BLaER1 (cell line): Measurements from ENCODE around the gene ARAP1.
A peak's percentile ranks its signal among the peaks of the same experiment; 100 is the strongest.

ENCODE experiments used
- H3K27ac ChIP-seq: shearing (Covaris generic); formaldehyde crosslinking; 2 replicates; pipeline ENCODE4 v1.8.1; 2022
- H3K27me3 ChIP-seq: shearing (Covaris generic); formaldehyde crosslinking; 2 replicates; pipeline ENCODE4 v1.8.1; 2022
- H3K36me3 ChIP-seq: shearing (Covaris generic); formaldehyde crosslinking; 2 replicates; pipeline ENCODE4 v1.8.1; 2022
- H3K4me1 ChIP-seq: shearing (Covaris generic); formaldehyde crosslinking; 2 replicates; pipeline ENCODE4 v1.8.1; 2022
- H3K4me2 ChIP-seq: shearing (Covaris generic); formaldehyde crosslinking; 2 replicates; pipeline ENCODE4 v1.8.1; 2022
- H3K4me3 ChIP-seq: shearing (Covaris generic); formaldehyde crosslinking; 2 replicates; pipeline ENCODE4 v1.8.1; 2022
- H3K9ac ChIP-seq: shearing (Covaris generic); formaldehyde crosslinking; 2 replicates; pipeline ENCODE4 v1.8.1; 2022
- H3K9me3 ChIP-seq: shearing (Covaris generic); formaldehyde crosslinking; 2 replicates; pipeline ENCODE4 v1.8.1; 2022
- H4K20me1 ChIP-seq: shearing (Covaris generic); formaldehyde crosslinking; 2 replicates; pipeline ENCODE4 v1.8.1; 2022
- Cebpa-rat ChIP-seq: shearing (Covaris generic); IDR thresholded peaks from 2 replicates; pipeline ENCODE4 v1.8.1; 2022

ARAP1 gene

DNA sequence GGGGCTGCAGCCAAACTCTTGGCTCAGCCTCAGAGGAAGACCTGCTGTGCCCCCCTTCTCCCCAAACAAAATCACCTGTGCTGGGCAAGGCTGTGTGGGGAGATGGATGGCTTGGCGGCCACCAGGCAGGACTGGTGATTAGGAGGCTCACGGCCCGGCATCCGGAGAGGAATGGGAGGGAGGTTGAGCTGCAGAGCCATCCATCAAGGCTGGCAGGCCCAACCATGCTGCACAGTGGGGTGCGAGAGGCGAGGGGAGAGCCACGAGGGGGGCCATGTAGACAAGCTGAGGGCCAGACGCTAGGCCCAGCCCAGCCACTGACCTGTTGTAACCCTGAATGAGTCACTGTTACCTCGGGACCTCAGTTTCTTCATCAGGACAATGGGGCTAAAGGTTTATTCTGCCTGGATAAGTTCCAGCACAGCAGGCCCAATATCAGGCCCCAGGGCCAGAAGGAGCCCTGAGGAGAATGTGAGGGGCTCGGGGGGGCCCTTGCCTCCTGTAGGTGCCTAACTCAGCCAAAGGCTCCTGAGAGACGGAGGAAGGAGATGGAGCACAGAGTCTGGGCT, 96.2 kb downstream of the ARAP1 start:
- no peak for TF ChIP-seq Cebpa-rat
- no peaks in the 10 kb centered on the region for H3K27me3 ChIP-seq
- H3K4me1 ChIP-seq, result peaks cover 28% of the 10 kb centered on the region
- H3K36me3 ChIP-seq, result no peaks in the 10 kb centered on the region
- H3K9me3 ChIP-seq, result no peaks in the 10 kb centered on the region
- H3K9ac ChIP-seq, result no peak overlapping the region
- H4K20me1 ChIP-seq, result no peaks in the 10 kb centered on the region
- H3K4me3 ChIP-seq, result no peak overlapping the region
- no peak overlapping the region for H3K27ac ChIP-seq
- no peak overlapping the region for H3K4me2 ChIP-seq

DNA sequence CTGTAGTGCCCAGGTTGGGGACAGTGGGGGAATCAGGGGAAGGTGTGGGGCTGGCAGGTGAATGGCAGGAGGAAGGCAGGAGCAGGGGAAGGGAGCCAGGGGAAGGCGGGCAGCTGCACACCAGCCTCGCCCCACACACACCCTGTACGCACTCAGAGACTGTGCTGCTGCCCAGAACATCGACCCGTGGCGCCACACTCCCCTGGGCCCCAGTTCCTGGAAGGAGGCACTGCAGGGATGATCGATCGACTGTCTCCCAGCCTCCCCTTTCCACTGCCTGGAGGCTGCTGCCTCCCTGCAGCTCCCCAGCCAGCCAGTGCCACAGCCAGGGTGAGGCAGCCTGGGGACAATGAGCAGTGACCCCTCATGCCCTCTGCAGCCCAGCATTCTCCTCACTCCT, 97.2 kb downstream of the ARAP1 start:
- Histone ChIP-seq H3K27ac (no peak overlapping the region), H3K9me3 (no peaks in the 10 kb centered on the region), H3K4me1 (peaks cover 28% of the 10 kb centered on the region), H3K36me3 (no peaks in the 10 kb centered on the region), H3K4me3 (no peak overlapping the region), H3K4me2 (0 out of 2 replicates have a peak overlapping the region, but pooled peaks have one; percentile 66), H4K20me1 (no peaks in the 10 kb centered on the region), H3K27me3 (no peaks in the 10 kb centered on the region), H3K9ac (no peak overlapping the region)
- no peak for TF ChIP-seq Cebpa-rat

DNA sequence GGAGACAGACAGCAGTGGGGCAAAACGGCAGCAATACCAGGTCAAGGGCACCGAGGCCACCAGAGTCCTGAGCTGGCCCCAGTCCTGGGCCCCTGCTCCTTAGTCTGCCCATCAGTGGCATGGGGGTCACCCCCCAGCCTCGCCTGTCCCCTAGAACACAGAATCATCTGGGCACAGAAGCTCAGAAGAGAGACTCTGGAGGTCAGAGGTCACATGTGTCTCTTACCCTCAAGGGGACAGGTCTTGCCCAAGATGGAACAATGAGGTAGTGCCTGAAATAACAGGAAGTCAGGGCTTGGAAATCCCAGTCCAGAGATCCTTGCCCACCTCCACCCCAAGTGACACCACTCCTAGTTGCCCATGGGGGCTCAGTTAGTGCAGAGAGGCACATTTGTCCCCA, 98.6 kb downstream of the ARAP1 start:
- Histone ChIP-seq H3K4me3 (no peak overlapping the region), H3K9ac (no peak overlapping the region), H3K9me3 (no peaks in the 10 kb centered on the region), H3K4me2 (peak overlapping the region; percentile 66), H3K27me3 (no peaks in the 10 kb centered on the region), H3K4me1 (peaks cover 28% of the 10 kb centered on the region), H4K20me1 (no peaks in the 10 kb centered on the region), H3K36me3 (no peaks in the 10 kb centered on the region), H3K27ac (no peak overlapping the region)
- no peak for TF ChIP-seq Cebpa-rat

- H4K20me1 ChIP-seq, result no peaks in the 10 kb centered on the region
- no peaks in the 10 kb centered on the region for H3K36me3 ChIP-seq
- H3K4me3 ChIP-seq, result no peak overlapping the region
- H3K27me3 ChIP-seq, result no peaks in the 10 kb centered on the region
- H3K4me2 ChIP-seq, result peak overlapping the region; percentile 66
- H3K4me1 ChIP-seq, result peaks cover 28% of the 10 kb centered on the region
- H3K9ac ChIP-seq, result no peak overlapping the region
- H3K9me3 ChIP-seq, result no peaks in the 10 kb centered on the region
- no peak overlapping the region for H3K27ac ChIP-seq
- no peak for TF ChIP-seq Cebpa-rat
These were observed 99.2 kb downstream of the ARAP1 start for GRCh38 chr11:72652873-72653630.

DNA sequence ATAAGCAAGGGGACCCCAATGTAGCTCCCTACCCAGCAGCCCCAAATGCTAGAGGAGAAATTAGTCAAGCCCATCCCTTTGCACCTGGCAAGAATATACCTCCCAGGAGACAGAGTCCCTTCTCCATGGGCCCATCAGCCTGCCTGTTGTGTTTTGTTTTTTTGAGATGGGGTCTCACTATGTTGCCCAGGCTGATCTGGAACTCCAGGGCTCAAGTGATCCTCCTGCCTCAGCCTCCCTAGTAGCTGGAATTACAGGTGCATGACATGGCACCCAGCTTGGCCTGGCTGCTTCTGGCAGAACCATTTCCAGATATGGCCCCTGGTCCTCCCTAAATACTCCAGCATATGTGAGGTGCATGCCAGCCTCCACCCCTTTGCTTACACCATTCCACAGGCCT, 100.1 kb downstream of the ARAP1 start:
- no peak for TF ChIP-seq Cebpa-rat
- Histone ChIP-seq H3K4me2 (no peak overlapping the region), H3K9ac (no peak overlapping the region), H3K4me1 (peaks cover 23% of the 10 kb centered on the region), H3K36me3 (no peaks in the 10 kb centered on the region), H3K27me3 (no peaks in the 10 kb centered on the region), H3K9me3 (no peaks in the 10 kb centered on the region), H3K4me3 (no peak overlapping the region), H4K20me1 (no peaks in the 10 kb centered on the region), H3K27ac (no peak overlapping the region)

- H3K4me1 ChIP-seq, result peaks cover 16% of the 10 kb centered on the region
- H3K4me2 ChIP-seq, result no peak overlapping the region
- no peaks in the 10 kb centered on the region for H4K20me1 ChIP-seq
- no peak overlapping the region for H3K9ac ChIP-seq
- no peak overlapping the region for H3K4me3 ChIP-seq
- no peak for TF ChIP-seq Cebpa-rat
- no peaks in the 10 kb centered on the region for H3K27me3 ChIP-seq
- no peak overlapping the region for H3K27ac ChIP-seq
- H3K36me3 ChIP-seq, result no peaks in the 10 kb centered on the region
- no peaks in the 10 kb centered on the region for H3K9me3 ChIP-seq
These were observed 102.8 kb downstream of the ARAP1 start for GRCh38 chr11:72649215-72649976.

GRCh38 chr11:72648384-72649136, 103.6 kb downstream of the ARAP1 start:
- H3K9me3 ChIP-seq, result no peaks in the 10 kb centered on the region
- no peak overlapping the region for H3K27ac ChIP-seq
- no peak overlapping the region for H3K4me2 ChIP-seq
- no peak overlapping the region for H3K9ac ChIP-seq
- TF ChIP-seq Cebpa-rat, result no peak
- H4K20me1 ChIP-seq, result no peaks in the 10 kb centered on the region
- H3K4me3 ChIP-seq, result no peak overlapping the region
- H3K4me1 ChIP-seq, result peaks cover 8% of the 10 kb centered on the region
- no peaks in the 10 kb centered on the region; the same call in 1 of the 2 replicates for H3K27me3 ChIP-seq
- no peaks in the 10 kb centered on the region for H3K36me3 ChIP-seq

DNA sequence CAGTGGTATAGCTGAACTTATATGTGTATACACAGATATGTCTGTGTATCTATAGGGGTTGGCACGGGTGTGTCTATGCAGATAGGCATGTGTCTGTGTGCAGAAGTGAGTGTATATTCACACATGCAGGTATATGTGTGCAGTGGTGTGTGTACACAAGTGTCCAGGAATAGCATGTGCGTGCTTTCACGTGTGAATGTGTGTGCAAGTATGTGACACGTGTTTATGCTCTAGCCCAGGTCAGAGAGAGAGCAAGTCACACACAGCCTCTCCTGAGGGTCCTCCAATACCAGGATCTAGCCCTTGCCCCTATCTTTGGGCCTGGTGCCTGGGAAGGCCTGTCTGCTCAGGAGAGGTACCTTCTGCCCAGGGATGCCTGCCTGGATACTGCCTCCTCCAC, 104.3 kb downstream of the ARAP1 start:
- H3K27me3 ChIP-seq, result peaks cover 4% of the 10 kb centered on the region
- H3K9me3 ChIP-seq, result no peaks in the 10 kb centered on the region
- peaks cover 2% of the 10 kb centered on the region; the same call in 1 of the 2 replicates for H3K4me1 ChIP-seq
- H3K4me2 ChIP-seq, result no peak overlapping the region
- no peak for TF ChIP-seq Cebpa-rat
- H3K4me3 ChIP-seq, result no peak overlapping the region
- no peak overlapping the region for H3K9ac ChIP-seq
- H3K36me3 ChIP-seq, result no peaks in the 10 kb centered on the region
- no peak overlapping the region for H3K27ac ChIP-seq
- no peaks in the 10 kb centered on the region for H4K20me1 ChIP-seq

- no peak overlapping the region for H3K4me2 ChIP-seq
- TF ChIP-seq Cebpa-rat, result no peak
- H3K36me3 ChIP-seq, result no peaks in the 10 kb centered on the region
- no peaks in the 10 kb centered on the region for H3K4me1 ChIP-seq
- no peaks in the 10 kb centered on the region for H3K9me3 ChIP-seq
- H3K27me3 ChIP-seq, result peaks cover 18% of the 10 kb centered on the region
- H4K20me1 ChIP-seq, result 0 out of 2 replicates have a peak, but pooled peaks cover 6% of the 10 kb centered on the region
- H3K27ac ChIP-seq, result no peak overlapping the region
- no peak overlapping the region for H3K4me3 ChIP-seq
- H3K9ac ChIP-seq, result no peak overlapping the region
These were observed 105.7 kb downstream of the ARAP1 start for GRCh38 chr11:72646472-72646871.
